Fibroblast of skin of left biceps (primary cell): ENCODE results near the gene TTC9B.
"Not testable (repeated sequence)": the region's sequence is repeated elsewhere in the genome, so short reads cannot be mapped to it uniquely, and the experiment has no call there.

ENCODE experiments used
- DNase-seq, 2 experiments: peaks; one replicate each; pipeline ENCODE4 v3.0.0-alpha.2; 2013; ENCODE audit warnings: low read depth in 2 of 2

TTC9B gene

DNA sequence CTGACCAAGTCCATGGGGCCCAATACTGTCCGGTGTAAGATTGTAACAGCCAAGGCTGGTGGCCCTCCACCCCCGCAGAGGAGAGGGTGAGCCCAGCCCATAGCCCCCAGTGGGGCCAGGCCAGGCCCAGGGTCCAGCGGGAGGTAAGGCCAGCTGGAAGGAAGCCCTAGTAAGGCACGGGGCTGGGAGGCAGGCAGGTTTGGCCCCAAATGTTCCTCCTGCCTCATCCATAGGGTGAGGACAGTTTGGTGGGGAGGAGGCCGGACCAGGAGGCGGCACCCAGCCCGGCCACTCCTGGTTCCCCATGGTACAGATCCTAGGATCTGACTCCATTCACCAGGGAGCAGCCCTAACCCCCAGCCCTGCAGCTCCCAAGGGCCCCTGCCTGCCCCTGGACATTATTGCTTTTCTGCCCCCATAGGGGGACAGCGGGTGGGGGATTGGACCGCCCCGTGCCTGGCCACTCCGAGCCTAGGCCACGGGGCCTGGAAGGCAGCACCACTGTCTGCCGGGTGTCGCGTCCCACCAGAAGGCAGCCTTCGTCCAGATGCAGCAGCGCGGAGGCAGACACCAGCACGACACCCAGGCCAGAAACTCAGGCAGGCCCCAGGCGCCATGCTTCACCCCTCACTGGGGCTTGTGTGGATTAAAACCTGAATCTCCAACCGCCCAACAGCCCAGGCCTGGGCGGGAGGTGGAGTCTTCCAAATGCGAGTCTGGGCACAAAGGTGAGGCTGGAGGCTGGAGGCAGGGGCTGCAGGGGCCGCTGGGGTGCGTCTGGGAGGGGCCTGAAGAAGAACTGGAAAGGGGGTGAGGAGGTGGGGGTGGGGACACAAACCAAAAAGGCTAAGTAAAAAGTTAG lies 15.0 kb upstream of the TTC9B start:
- no peak for DNase-seq

DNA sequence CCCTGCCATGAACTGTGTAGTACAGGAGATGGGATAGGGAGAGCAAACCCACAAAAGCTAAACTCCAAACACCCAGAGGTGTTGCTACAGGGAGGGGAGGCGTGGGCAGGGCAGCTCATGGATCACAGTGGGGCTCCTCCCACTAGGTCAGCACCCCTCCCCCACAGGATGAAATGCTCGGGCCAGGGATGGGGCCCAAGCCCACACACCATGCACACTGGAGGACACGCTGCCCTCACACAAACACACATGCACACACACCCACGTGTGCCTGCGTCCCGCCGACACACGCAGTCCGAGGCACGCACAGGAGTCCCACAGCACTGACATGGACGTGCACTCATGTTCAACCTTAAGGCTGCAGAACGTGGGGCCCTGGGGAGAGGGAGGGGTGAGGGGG lies 14.3 kb upstream of the TTC9B start:
- DNase-seq = no peak

DNA sequence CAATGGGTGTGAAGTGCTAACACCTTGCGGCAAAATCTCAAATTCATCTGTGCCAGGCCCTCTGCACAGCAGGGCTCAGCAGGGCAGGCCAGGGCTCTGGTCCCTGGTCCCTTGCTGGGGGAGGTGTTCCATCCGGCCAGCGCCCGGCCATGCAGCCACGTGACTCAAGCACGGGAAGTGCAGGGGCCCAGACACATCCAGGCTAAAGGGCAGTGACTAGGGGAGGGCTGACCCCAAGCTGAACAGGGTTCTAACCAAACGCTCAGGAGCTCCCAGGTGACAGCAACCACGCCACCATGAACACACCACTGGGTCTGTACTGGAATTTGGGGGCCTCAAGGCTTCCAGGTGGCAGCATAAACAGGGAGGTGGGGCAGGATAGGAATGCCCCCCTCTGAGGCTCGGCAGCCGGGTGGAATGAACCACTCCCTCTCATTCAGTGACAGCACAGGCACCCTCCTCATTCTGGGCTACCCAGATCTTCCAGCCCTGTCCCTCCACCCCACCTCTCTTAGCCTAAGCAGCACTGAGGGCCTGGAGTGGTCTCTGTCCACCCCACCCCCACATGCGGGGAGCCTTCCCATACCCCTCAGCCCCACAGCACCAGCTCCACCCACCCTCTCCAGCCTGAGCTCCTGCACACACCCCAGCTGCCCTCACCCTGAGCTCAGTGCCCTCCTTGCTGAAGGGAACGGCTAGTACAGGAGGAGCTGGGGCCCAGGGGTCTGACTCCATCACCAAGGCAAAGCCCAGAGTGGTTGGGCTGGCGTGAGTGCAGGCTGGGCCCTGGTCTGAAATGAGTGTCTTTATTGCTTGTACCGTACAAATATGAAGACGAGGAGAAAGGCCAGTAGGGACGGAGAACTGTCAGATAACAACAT lies 13.6 kb upstream of the TTC9B start:
- no peak for DNase-seq

DNA sequence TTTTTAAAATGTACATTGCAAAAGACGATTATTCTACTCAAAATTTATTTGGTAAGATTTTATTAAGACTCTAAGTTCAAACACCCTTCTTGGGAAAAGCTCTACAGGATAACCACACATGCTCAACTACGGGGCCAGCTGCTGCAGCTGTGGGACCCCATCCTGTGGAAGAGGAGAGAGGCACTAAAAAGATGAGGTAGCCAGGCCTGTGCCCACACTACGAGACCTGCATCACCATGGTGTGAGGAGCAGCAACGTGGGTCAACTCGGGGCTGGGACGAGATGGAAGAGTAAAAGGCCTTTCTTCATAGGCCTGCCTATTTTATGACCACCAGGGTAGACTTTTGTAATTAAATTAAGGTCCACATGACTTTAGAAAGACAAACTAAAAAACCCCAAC lies 12.9 kb upstream of the TTC9B start:
- no peak for DNase-seq

DNA sequence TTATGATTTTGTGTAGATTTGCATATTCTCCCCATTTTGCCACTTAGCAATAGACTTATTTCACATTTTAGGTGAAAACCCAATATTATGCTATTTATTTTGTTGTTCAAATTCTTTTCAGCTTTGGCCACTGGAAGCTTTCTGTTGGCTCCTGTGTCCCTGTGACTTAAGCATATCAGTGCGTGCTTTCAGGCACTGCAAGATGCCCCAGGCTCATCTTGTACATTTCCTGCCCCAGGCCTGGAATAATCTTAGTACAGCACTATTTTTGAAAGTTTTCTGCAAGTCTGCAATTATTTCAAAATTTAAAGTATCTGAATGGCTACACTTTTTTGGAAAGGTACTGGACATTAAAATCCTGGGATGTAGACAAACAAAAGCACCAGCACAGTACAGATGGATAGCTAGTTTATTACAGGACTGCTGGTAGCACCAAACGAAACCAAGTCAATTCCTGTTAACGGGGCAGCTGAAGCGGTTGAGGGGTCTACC lies 11.8 kb upstream of the TTC9B start:
- no peak for DNase-seq

DNA sequence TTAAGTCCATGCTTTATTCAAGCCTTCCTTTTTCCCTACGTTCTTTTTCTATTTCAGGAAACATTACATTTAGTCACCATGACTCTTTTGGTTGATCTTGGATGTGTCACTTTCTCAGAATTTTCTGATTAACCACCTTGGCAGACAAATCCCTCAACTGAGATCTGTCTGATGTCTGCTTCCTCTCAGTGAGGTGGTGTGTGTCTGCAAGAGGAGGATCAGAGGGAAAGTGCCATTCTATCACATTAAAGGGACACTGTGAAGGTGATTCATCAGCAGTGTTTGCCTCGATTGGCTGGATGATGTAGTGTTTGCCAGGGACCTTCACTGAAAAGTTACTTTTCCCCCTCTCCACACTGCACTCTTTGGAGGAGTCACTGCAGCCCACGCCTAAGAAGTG lies 11.3 kb upstream of the TTC9B start:
- DNase-seq = no peak

DNA sequence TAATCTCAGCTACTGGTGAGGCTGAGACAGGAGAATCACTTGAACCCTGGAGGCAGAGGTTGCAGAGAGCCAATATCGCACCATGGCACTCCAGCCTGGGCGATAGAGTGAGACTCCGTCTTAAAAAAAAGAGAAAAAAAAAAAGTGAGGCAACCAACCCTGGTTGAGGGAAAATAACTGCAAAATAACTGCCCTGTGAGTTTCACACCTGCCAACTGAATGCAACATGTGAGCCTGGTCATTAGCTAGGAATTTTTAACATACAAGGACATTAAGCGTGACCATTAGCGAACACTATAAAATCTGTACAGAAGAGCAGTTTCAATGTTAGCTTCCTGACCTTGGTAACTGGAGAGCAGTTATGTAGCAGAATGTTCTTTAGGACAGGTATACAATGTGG lies 10.7 kb upstream of the TTC9B start:
- no peak for DNase-seq

DNA sequence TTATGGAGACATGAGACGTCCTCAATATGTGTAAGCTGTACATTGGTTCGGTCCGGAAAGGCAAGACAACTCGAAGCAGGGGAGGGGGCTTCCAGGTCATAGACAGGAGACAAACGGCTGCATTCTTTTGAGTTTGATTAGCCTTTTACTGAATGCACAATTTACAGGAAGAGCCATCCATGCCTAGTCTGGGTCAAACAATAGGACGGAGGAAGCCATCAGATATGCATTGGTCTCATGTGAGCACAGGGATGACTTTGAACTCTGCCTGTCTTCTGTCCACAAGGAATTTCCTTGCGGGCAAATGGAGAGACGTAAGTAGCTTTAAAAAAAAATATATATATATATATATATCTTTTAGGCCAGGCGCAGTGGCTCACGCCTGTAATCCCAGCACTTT lies 10.2 kb upstream of the TTC9B start:
- no peak for DNase-seq

DNA sequence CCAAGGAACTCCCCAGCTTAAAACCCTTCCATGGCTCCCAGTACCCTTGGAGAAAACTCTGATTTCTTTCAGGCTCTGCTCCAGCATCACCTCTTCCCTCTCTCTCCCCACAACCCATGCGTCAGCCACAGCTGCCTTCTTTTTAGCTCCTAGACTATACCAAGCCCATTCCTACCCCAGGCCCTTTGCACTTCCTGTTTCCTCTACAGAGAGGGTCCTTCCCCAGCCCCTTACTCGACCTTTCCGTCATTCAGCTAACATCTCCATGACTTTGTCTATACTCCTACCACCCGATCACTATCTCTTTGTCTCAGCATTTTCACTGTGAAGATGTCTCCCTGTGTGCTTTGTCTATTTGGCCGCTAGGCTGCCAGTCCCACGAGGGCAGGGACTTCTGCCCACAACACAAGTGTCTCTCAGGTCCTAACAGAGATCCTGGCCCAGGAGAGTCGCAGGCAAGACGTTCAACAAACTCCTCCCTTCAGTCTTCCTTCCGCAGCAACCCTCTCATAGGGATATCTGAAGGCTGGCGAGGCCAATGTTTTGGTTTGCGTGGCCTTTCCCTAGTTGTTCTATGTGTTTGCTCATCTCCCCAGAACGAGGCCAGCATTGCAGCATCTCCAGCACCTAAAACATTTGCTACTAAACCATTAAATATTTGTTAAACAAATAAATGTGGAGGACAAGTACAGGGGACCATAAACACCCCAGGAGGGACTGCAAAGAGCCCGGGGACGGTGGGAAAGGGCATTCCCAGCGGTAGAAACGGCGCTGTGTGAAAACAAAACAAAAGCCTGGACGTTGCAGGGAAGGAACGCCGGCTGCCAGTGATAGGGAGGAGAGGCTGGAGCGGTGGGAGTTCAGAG lies 7.5 kb upstream of the TTC9B start:
- no peak for DNase-seq

DNA sequence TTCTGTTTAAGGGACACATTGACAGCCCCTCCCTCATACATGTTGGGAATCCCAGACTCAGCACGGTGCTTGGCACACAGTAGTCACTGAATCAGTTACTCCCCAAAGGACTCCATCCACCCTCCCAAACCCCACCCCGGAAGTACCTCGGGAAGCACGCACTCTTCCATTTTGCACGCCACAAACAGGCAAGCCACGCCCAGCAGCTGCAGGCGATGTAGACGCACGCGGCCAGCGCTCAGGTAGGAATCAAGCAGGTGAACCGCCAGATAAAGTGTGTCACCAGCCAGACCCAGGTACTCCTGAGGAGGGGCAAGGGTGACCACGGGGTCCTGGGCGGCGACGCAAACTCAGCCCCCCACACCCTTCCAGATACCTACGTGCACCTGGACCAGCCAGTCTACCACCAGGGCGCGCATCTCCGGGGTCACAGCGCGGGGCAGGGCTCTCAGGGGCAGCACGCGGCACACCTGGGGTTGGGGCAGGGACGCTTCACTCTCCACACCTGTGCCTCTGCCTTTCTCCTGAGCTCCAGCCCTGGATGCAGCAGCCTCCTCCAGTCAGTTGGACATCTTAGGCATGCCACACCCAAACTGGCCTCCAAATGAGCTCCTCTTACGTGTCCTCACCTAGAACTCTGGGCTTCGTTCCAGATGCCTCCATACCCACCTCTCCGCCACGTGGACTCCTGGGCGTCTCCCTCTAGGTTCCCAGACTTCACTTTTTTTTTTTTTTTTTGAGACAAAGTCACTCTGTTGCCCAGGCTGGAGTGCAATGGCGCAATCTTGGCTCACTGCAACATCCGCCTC lies 6.4 kb upstream of the TTC9B start:
- DNase-seq = no peak

DNA sequence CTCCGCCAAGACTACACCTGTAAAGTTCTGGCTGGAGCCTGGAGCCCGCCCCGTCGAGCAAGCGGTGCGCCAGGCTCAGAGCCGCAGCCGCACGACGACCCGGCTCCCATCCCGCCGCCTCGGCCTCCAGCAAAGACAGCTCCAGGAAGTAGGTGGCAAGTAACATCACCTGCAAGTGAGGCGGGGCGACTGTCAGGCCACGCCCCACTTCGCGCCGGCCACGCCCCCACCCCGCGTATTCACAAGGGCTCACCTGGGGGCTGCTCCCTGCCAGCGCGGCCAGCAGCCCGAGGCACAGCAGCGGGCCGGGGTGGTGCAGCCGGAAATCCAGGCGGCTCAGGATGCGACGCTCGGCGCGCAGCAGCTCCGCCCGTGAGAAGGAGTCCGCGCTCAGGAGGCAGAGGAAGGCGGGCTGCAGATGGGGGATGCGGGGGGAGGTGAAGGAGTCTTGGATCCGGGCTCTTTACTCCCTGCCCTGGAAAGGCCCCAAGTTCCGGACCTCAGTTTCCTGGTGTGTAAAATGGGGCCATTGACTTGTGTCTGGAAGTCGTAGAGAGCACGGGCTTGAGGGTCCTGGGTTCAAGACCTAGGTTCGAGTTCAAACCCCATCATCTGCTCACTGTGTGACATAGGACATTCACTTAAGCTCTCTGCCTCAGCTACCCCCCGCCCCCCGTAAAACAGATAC lies 5.1 kb upstream of the TTC9B start:
- DNase-seq = no peak

DNA sequence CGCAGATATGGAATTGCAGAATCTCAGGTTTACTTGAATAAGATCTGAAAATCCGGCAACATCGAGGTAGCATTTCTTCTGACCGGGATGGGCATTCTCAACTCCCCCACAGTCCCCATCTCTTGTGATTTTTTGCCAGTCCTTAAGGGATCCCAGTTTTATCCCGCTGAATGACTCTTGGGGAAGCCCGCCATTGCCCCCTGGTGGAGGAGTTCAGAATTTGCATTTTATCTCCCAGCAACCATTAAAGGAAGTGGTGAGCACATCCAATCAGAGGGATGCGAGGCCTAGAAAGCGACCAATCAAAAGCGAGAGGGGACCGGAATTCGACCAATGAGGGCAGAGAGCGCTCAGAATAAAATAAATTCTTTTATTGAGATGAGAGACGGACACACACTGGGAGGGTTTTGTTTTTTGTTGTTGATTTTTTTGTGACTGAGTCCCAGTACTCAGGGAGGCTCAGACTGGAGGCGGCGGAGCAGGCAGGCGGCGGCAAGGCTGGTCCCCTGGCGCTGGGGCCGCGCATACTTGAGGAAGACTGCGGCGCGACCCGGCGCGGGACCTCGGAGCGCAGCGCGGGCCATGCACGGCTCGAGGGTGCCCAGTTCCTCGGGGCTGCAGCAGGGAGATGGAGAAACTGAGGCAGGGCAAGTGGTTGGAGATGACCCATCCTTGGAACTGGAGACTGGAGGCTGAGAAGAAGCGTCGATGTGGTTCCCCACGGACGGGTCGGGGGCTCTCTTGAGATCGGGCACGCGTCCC lies 3.9 kb upstream of the TTC9B start:
- DNase-seq = peak; percentile 68 to 70

DNA sequence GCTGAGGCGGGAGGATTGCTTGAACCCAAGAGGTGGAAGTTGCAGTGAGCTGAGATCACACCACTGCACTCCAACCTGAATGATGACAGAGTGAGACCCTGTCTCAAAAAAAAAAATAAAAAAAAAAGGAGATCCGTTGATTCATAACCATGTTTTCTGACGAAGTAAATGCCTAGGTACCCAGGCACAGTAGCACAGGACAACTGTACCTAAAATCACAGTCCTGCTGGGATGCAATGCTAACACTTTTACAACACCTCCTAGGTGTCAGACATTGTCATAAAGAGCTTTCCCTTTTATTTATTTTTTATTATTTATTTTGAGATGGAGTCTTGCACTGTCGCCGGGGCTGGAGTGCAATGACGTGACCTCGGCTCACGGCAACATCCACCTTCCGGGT lies 2.5 kb upstream of the TTC9B start:
- DNase-seq = no peak

DNA sequence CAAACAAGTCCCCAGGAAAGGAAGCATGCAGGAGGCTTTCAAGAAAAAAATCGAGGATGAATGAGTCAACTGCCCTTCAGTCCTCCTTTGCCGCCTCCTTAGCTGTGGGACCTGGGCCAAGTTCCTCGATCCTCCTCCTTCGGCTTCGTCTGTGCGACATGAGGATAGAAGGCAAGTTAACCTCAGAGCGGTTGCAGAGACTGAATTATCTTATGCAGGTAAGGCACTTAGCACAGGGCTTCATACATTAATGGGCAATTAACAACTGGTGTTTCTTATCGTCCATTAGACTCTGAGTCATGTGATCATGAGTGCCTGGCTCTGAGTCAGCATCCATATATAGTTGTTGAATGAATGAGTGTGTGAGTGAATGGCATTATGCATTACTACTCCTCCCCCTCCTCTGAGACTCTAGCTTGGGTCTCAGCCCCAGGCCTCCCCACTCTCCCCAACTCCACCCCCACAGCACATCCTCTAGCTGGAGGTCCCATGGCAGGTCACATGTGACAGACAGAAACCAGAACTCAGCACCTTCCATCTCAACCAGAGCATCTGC lies 1.6 kb upstream of the TTC9B start:
- no peak for DNase-seq

DNA sequence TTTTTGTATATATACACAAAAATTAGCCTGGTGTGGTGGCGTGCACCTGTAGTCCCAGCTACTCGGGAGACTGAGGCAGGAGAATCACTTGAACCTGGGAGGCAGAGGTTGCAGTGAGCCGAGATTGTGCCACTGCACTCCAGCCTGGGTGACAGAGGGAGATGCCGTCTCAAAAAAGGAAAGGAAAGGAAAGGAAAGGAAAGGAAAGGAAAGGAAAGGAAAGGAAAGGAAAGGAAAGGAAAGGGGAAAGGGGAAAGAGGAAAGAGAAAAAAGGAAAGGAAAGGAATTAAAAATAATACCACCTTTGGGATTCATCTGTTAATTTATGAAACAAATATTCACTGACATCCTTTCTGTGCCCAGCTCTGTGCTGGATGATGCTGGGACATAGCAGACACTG lies 845 bp upstream of the TTC9B start:
- not testable (repeated sequence) for DNase-seq

DNA sequence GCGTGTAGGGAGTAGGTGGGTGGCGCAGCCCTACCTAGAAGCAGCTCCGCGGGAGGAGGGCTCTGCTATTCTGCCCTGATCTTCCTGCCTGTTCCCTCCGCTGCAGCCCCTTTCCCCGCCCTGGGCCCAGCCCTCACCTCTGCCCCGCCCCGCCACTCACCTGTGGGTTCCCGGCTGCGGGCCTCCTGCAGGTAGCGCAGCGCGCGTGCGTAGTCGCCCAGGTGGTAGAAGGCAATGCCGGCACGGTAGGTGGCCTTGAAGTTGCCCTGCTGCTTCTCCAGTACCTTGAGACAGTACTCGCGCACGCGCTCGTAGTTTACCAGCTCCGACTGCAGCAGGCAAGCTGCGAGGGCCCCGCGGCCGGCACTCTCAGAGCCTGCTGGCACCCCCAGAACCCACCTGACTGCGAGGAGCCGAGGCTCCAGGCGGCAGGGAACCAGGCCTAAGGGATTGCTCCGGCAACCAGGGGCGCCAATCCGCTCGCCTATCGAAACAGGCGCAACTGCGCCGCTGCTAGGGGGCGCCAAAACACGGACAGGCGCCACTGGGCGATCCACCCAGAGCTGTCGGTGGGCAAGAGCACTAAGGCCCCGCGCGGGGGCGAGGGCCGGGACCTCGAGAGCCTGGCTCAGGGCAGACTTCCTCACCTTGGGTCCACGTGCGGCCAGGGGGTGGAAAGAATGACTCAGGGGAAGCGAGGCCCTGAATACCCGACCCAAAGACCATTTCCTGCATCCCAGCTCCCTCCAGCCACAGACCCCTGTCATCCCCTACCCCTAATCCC lies 965 bp downstream of the TTC9B start:
- no peak for DNase-seq

DNA sequence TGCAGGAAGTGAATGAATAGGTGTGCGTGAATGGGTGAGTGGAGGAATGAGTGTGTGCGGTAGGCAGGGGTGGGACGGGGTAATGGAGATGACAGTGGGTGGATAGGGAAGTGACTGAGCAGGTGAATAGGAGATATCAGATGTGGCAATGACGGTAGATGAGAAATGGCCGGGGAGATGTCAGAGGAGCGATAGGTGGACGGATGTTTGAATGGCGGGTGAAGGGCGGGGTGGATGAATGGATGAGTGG lies 1.5 kb downstream of the TTC9B start:
- DNase-seq = no peak

DNA sequence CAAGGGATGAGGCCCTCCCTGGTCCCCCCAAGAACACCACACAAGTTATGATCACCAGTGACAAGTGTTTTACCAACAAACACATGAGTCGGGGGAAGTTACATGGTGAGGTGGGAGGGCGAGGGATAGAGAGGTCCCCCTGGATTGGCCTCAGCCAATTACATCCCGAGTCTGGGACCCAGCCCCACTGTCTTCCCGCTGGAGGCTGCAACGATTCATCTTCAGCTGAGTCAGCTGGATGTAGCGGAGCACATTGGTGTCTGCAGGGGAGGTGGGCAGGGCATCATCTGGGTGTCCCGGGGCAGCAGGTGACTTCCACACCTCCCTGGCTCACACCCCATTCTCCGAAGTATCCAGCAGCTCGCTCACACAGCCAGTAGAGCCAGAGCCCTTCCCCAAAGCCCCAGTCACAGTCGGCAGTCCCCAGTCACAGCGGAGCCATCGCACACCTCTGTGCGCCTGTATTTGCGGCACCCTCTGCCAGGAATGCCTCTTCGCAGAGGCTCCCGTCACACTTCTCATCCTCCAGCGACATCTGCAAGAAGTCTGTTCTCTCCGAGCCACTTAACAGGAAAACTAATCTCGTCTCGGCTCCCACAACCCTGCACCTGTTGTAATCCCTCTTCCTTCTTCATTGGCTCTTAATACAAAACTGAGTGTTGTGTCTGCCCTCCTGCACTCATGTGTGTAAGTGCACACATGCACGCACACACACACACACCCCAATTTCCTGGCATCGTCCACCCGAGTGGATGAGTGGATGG lies 2.0 kb downstream of the TTC9B start:
- no peak for DNase-seq
